Lower leg skin (tissue), 4 donors: ENCODE results near the gene GDF2. TPM values are rescaled to one million over a fixed set of nuclear protein-coding genes. Genes with fewer than 3 reads are reported as not detected.
A peak's percentile ranks its signal among the peaks of the same experiment; 100 is the strongest.

Experiments used
- DNase-seq, 2 donors: peaks; one replicate each; pipeline ENCODE4 v3.0.0-alpha.2; 2019; ENCODE audit warnings: low spot score in 2 of 2
- H3K4me3 ChIP-seq: fragments of 200-600 bp; sonication (generic); 2 replicates; pipeline ENCODE4 v1.5.1; 2017; ENCODE audit warnings: mild to moderate bottlenecking, low read depth; ENCODE audit not compliant: poor library complexity, severe bottlenecking
- CTCF ChIP-seq, 3 donors: fragments of 450-650 bp; IDR thresholded peaks; one replicate each; pipeline ENCODE4 v1.5.1; 2016; ENCODE audit warnings: antibody characterized with exemption in 3 of 3, mild to moderate bottlenecking in 3 of 3, moderate library complexity in 2 of 3
- POLR2A ChIP-seq, 2 donors: fragments of 450-650 bp; IDR thresholded peaks; one replicate each; pipeline ENCODE4 v1.6.1; 2016 to 2017; ENCODE audit warnings: antibody characterized with exemption in 2 of 2, mild to moderate bottlenecking in 1 of 2, moderate library complexity in 1 of 2
- WGBS, 2 donors: methylation state at CpG; one replicate each; pipeline ENCODE4 v1.1.5; 2018; 5-methylcytosine and 5-hydroxymethylcytosine counted together
- intact Hi-C: fragments of 100-400 bp; cut with DNase I; formaldehyde crosslinking; loops from one replicate; pipeline ENCODE4 v1.15.0; 2023; ENCODE audit warnings: low total_unique reads
- total RNA-seq, 4 donors: library from RNA; depleted of rRNA; stranded (reverse); fragments of >200 nt; gene quantifications; one replicate each; pipeline ENCODE4 v1.1.0, GENCODE V29; 2016

Gene GDF2
- total RNA-seq, 4 donors from 2014 or later = not detected

GRCh38 chr10:47298715-47299114 lies 23.5 kb upstream of the GDF2 start:
- DNase-seq = no peak
- intact Hi-C loops = no loop called here
- H3K4me3 ChIP-seq = no peak overlapping the region
- TF ChIP-seq POLR2A (IDR thresholded peaks at IDR 0.05) (no peak), CTCF (IDR thresholded peaks at IDR 0.05) (no peak)
- WGBS, 2 donors = 74 to 83% methylated on average over 1 of the region's 1 CpG

GRCh38 chr10:47299611-47300428 lies 22.4 kb upstream of the GDF2 start, which contains the start of gene GDF10:
GDF10 (plus strand) TSS chr10:47300197; CDS start chr10:47300652, 455 bp downstream.
- intact Hi-C loops = no loop called here
- TF ChIP-seq CTCF (IDR thresholded peaks at IDR 0.05) = no peak
- no peak for TF ChIP-seq POLR2A (IDR thresholded peaks at IDR 0.05)
- DNase-seq = no peak
- H3K4me3 ChIP-seq = peak within 1 kb of the TSS; percentile 28
- 3 to 4% methylated on average over 43 to 54 of the region's 64 CpGs for WGBS, 2 donors

GRCh38 chr10:47300429-47300931 lies 21.8 kb upstream of the GDF2 start:
- intact Hi-C loops = no loop called here
- TF ChIP-seq CTCF (IDR thresholded peaks at IDR 0.05) (no peak), POLR2A (IDR thresholded peaks at IDR 0.05) (no peak)
- WGBS, 2 donors = 12 to 26% methylated on average over 9 to 20 of the region's 57 CpGs
- peak overlapping the region; percentile 28 for H3K4me3 ChIP-seq
- no peak for DNase-seq

GRCh38 chr10:47301833-47302232 lies 20.4 kb upstream of the GDF2 start:
- H3K4me3 ChIP-seq = no peak overlapping the region
- intact Hi-C loops = no loop called here
- 79 to 81% methylated on average over 2 of the region's 2 CpGs for WGBS, 2 donors
- TF ChIP-seq POLR2A (IDR thresholded peaks at IDR 0.05) = no peak
- TF ChIP-seq CTCF (IDR thresholded peaks at IDR 0.05) = no peak
- no peak for DNase-seq

GRCh38 chr10:47303105-47303504 lies 19.1 kb upstream of the GDF2 start:
- intact Hi-C loops = no loop called here
- TF ChIP-seq POLR2A (IDR thresholded peaks at IDR 0.05) (no peak), CTCF (IDR thresholded peaks at IDR 0.05) (no peak)

More at GRCh38 chr10:47303105-47303504, 19.1 kb upstream of the GDF2 start:
- no peak for DNase-seq
- H3K4me3 ChIP-seq = no peak overlapping the region
- WGBS, 2 donors = 89 to 92% methylated on average over 6 to 7 of the region's 7 CpGs
